GM10248 (cell line): ENCODE data around the gene GIPC3.

Experiments used
- CTCF ChIA-PET: fragments of 300-600 bp; sonication (Branson Sonifier 250); formaldehyde crosslinking; extraction: SDS; loops from one replicate; lab custom pipeline; 2021; ENCODE audit warnings: antibody characterized with exemption; lab: Yijun Ruan, JAX
- POLR2A ChIA-PET: fragments of 350-650 bp; sonication (Branson Sonifier 250); formaldehyde crosslinking; extraction: SDS; loops from one replicate; lab custom pipeline; 2020; ENCODE audit warnings: antibody characterized with exemption; lab: Yijun Ruan, JAX
- DNase-seq: peaks from one replicate; pipeline ENCODE4 v3.0.0; 2012; ENCODE audit errors: extremely low spot score
- TF ChIP-seq, protein P1 (sequence below): IDR thresholded peaks from 2 replicates; pipeline ENCODE4 v1.5.1; 2012; ENCODE audit warnings: mild to moderate bottlenecking, low read depth; ENCODE audit errors: extremely low read depth, missing control alignments, control extremely low read depth

The GIPC3 gene

GRCh38 chr19:3555653-3556422 is 29.4 kb upstream of the GIPC3 start:
- ChIA-PET CTCF (interaction anchor here (1.1 to 7.4 kb wide), 5 partner anchors 10 to 251 kb away, joined by 3 to 68 read pairs (median 5); no protein-coding TSS in a partner anchor), POLR2A (interaction anchor here (0.5 to 0.8 kb wide), 2 partner anchors 73 to 135 kb away, joined by 4 read pairs; no protein-coding TSS in a partner anchor)
- TF ChIP-seq, protein P1, sequence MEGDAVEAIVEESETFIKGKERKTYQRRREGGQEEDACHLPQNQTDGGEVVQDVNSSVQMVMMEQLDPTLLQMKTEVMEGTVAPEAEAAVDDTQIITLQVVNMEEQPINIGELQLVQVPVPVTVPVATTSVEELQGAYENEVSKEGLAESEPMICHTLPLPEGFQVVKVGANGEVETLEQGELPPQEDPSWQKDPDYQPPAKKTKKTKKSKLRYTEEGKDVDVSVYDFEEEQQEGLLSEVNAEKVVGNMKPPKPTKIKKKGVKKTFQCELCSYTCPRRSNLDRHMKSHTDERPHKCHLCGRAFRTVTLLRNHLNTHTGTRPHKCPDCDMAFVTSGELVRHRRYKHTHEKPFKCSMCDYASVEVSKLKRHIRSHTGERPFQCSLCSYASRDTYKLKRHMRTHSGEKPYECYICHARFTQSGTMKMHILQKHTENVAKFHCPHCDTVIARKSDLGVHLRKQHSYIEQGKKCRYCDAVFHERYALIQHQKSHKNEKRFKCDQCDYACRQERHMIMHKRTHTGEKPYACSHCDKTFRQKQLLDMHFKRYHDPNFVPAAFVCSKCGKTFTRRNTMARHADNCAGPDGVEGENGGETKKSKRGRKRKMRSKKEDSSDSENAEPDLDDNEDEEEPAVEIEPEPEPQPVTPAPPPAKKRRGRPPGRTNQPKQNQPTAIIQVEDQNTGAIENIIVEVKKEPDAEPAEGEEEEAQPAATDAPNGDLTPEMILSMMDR = no peak
- DNase-seq = no peak

DNA sequence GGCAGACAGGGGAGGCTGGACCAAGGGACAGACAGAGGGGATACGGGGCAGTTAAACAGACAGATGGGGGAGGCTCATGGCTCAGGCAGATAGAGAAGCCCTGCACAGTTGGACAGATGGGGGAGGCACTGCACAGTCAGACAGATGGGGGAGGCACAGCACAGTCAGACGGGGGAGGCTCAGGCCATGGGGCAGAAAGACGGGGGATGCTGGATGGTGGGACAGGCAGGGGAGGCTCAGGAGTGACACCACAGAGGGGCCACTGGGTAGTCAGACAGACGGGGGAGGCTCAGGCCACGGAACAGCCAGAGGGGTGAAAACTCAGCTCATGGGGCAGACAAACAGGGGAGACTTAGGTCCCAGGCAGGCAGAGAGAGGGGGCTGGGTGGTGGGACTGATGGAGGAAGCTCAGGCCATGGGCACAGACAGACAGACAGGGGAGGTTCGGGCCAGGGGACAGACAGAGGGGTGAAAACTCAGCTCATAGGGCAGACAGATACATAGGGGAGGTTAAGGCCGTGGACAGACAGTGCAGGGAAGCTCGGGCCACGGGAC is 28.8 kb upstream of the GIPC3 start:
- POLR2A ChIA-PET = interaction anchor here (0.5 to 0.8 kb wide), 4 partner anchors 68 to 436 kb away, joined by 3 to 4 read pairs (median 4); no protein-coding TSS in a partner anchor
- TF ChIP-seq, protein P1 = no peak
- no peak for DNase-seq
- CTCF ChIA-PET = interaction anchor here (1.1 to 7.4 kb wide), 5 partner anchors 11 to 252 kb away, joined by 3 to 68 read pairs (median 5); no protein-coding TSS in a partner anchor

- ChIA-PET CTCF (interaction anchor here (1.1 to 7.4 kb wide), 6 partner anchors 11 to 252 kb away, joined by 3 to 68 read pairs (median 5); no protein-coding TSS in a partner anchor), POLR2A (interaction anchor here (0.5 to 0.8 kb wide), 3 partner anchors 68 to 435 kb away, joined by 3 to 4 read pairs (median 3); no protein-coding TSS in a partner anchor)
- TF ChIP-seq, protein P1 = no peak
- no peak for DNase-seq
These were observed 28.3 kb upstream of the GIPC3 start for GRCh38 chr19:3556978-3557460.

GRCh38 chr19:3557461-3558248 is 27.6 kb upstream of the GIPC3 start, which contains the start of gene MFSD12:
Gene MFSD12, minus strand, starts transcription at chr19:3557586. Its CDS starts 183 bp downstream, at chr19:3557403.
- POLR2A ChIA-PET = no interaction called here
- CTCF ChIA-PET = interaction anchor here (1.1 to 7.4 kb wide), 6 partner anchors 10 to 253 kb away, joined by 3 to 68 read pairs (median 5); no protein-coding TSS in a partner anchor
- TF ChIP-seq, protein P1 = no peak
- DNase-seq = peak; percentile 100

- no peak for DNase-seq
- ChIA-PET POLR2A (no interaction called here), CTCF (interaction anchor here (1.3 kb wide), 1 partner anchor 19 kb away, joined by 5 read pairs; no protein-coding TSS in a partner anchor)
- TF ChIP-seq, protein P1 = no peak
These were observed 21.4 kb upstream of the GIPC3 start for GRCh38 chr19:3563709-3564524.
